HepG2 (cell line): ENCODE results near the gene PKNOX2. TPM values are rescaled to one million over a fixed set of nuclear protein-coding genes. Genes with fewer than 3 reads are reported as not detected.

ENCODE experiments used
- ATAC-seq: fragments of 200-7000 bp; cut with Tn5 transposase; 3 replicates; pipeline ENCODE4 v1.9.1; 2020; ENCODE audit warnings: mild to moderate bottlenecking, moderate library complexity
- BruUV-seq: library from RNA; stranded (reverse); fragments of 400-500 nt; replicated peaks from 2 replicates; lab custom pipeline; 2021; lab: Mats Ljungman, UMichigan
- CTCF ChIA-PET: fragments of 300-600 bp; formaldehyde crosslinking; extraction: SDS; loops from one replicate; lab custom pipeline; 2021; ENCODE audit warnings: low total read pairs, inconsistent platforms, low intra/inter-chr PET ratio; lab: Yijun Ruan, JAX
- POLR2A ChIA-PET: fragments of 350-600 bp; sonication (Branson Sonifier 250); formaldehyde crosslinking; loops from one replicate; lab custom pipeline; 2020; ENCODE audit warnings: antibody characterized with exemption, inconsistent platforms; lab: Yijun Ruan, JAX
- DNase-seq: peaks from one replicate; pipeline ENCODE4 v3.0.0-alpha.2; 2015; ENCODE audit warnings: low spot score
- FAIRE-seq: peaks from 3 replicates; lab custom pipeline; 2011; peaks lifted over from hg19 to GRCh38; lab: Jason Lieb, UNC
- H2AFZ ChIP-seq: one replicate; pipeline ENCODE4 v1.6.1; 2011; ENCODE audit warnings: low read length, inconsistent platforms
- H3K27ac ChIP-seq: fragments of 300-600 bp; 3 replicates; pipeline ENCODE4 v1.8.0; 2011; ENCODE audit warnings: mixed run types, mild to moderate bottlenecking, mixed read lengths, low read length, inconsistent platforms; ENCODE audit not compliant: insufficient read depth; ENCODE audit errors: extremely low read length
- H3K27me3 ChIP-seq, 2 experiments: fragments of 200-600 bp in 1 of 2; 2 replicates in 1 of 2; 3 replicates in 1 of 2; pipeline versions ENCODE4 v1.6.0 to v1.8.0; 2011; ENCODE audit warnings: low read length in 2 of 2, mild to moderate bottlenecking in 2 of 2, moderate library complexity in 2 of 2, inconsistent platforms in 1 of 2; ENCODE audit not compliant: insufficient read depth in 2 of 2, control insufficient read depth in 1 of 2
- H3K36me3 ChIP-seq, 2 experiments: fragments of 200-600 bp in 1 of 2; replicated peaks in 1 of 2; 2 replicates in 1 of 2; 3 replicates in 1 of 2; pipeline versions ENCODE4 v1.5.1 to v1.8.0; 2011; ENCODE audit warnings: low read length in 2 of 2, inconsistent platforms in 1 of 2; ENCODE audit not compliant: insufficient read depth in 2 of 2, control insufficient read depth in 1 of 2
- H3K4me1 ChIP-seq: 2 replicates; pipeline ENCODE4 v1.5.1; 2012; ENCODE audit warnings: low read length, inconsistent platforms; ENCODE audit not compliant: insufficient read depth
- H3K4me2 ChIP-seq: 2 replicates; pipeline ENCODE4 v1.6.0; 2011; ENCODE audit warnings: low read depth, low read length, inconsistent platforms
- H3K4me3 ChIP-seq, 3 experiments: fragments of 200-600 bp in 1 of 3; sonication (generic), shearing (Covaris generic) in 1 of 3; replicated peaks in 1 of 3; 2 replicates each; pipeline ENCODE4 v1.5.1; 2011 to 2016; ENCODE audit warnings: low read length in 3 of 3, inconsistent platforms in 2 of 3, low read depth in 2 of 3, mild to moderate bottlenecking in 2 of 3, control low read depth in 1 of 3, mixed read lengths in 1 of 3; ENCODE audit not compliant: insufficient read depth in 1 of 3
- H3K79me2 ChIP-seq: one replicate; pipeline ENCODE4 v1.6.1; 2011; ENCODE audit warnings: low read length, inconsistent platforms; ENCODE audit not compliant: insufficient read depth
- H3K9ac ChIP-seq: 2 replicates; pipeline ENCODE4 v1.6.0; 2011; ENCODE audit warnings: mild to moderate bottlenecking, low read depth, low read length, inconsistent platforms; ENCODE audit not compliant: insufficient read depth
- H3K9me3 ChIP-seq: 2 replicates; pipeline ENCODE4 v1.5.1; 2012; ENCODE audit warnings: mild to moderate bottlenecking, low read length
- H4K20me1 ChIP-seq: 2 replicates; pipeline ENCODE4 v1.6.0; 2011; ENCODE audit warnings: inconsistent platforms, mild to moderate bottlenecking, low read length, moderate library complexity; ENCODE audit not compliant: insufficient read depth
- ZNF142 ChIP-seq: sonication (generic); formaldehyde crosslinking; IDR thresholded peaks from 2 replicates; pipeline ENCODE4 v1.4.0; 2020; ENCODE audit warnings: missing genetic modification reagents
- ZNF318 ChIP-seq: sonication (generic); formaldehyde crosslinking; IDR thresholded peaks from 2 replicates; pipeline ENCODE4 v1.4.0; 2020; ENCODE audit warnings: mild to moderate bottlenecking, missing genetic modification reagents
- WGBS: methylation state at CpG from one replicate; pipeline ENCODE4 v1.1.6; 2017; ENCODE audit warnings: low lambda C conversion rate; 5-methylcytosine and 5-hydroxymethylcytosine counted together
- in situ Hi-C: cut with HindIII; loops from 2 replicates; pipeline ENCODE4 v1.10.0; 2017; ENCODE audit warnings: low pct_unique_long_range_greater_than_20kb; ENCODE audit not compliant: extremely low pct_ligation_motif_present
- intact Hi-C: fragments of 100-400 bp; cut with micrococcal nuclease; formaldehyde crosslinking; loops from one replicate; pipeline ENCODE4 v1.10.0; 2022; ENCODE audit not compliant: unreplicated experiment
- polyA plus RNA-seq, 8 experiments: library from polyadenylated mRNA; depleted of rRNA in 3 of 8; stranded (reverse) in 7 of 8; unstranded in 1 of 8; fragments of >200 nt; fragmentation: Illumina TruSeq in 4 of 8; extraction: Trizol in 4 of 8; gene quantifications; 2 replicates each; pipeline versions ENCODE4 v1.2.1 to v1.2.3, GENCODE V29; 2011 to 2016; ENCODE audit warnings: low read depth in 4 of 8, missing spikeins in 1 of 8, mixed read lengths in 1 of 8; ENCODE audit not compliant: insufficient read depth in 1 of 8
- total RNA-seq, 5 experiments: library from RNA; depleted of rRNA; stranded (reverse); fragments of >200 nt; fragmentation: Illumina TruSeq; extraction: Trizol; gene quantifications; 2 replicates each; pipeline ENCODE4 v1.2.3, GENCODE V29; 2016; ENCODE audit warnings: low read depth in 1 of 5

PKNOX2 gene
- total and polyA plus RNA-seq, 2 of the 13 experiments (the other 11 are each of a cell fraction or from before 2014, with no cell fraction given) = not detected

GRCh38 chr11:125402435-125402834 is 237.9 kb downstream of the PKNOX2 start (continued):
- no peak for TF ChIP-seq ZNF142 (CRISPR knock-in tag)

- Histone ChIP-seq H3K4me2 (no peak overlapping the region), H3K9me3 (no peaks in the 10 kb centered on the region), H2AFZ (no peak overlapping the region), H3K27ac (no peak overlapping the region), H3K36me3 (no peaks in the 10 kb centered on the region), H4K20me1 (0 out of 2 replicates have a peak, but pooled peaks cover 3% of the 10 kb centered on the region), H3K27me3 (peaks cover 13 to 96% of the 10 kb centered on the region in 2 experiments), H3K4me1 (no peaks in the 10 kb centered on the region), H3K4me3 (no peak overlapping the region), H3K9ac (no peak overlapping the region), H3K79me2 (no peaks in the 10 kb centered on the region)
- intact Hi-C loops = no loop called here
- ChIA-PET CTCF (interaction anchor here (1.2 kb wide), 1 partner anchor 442 kb away, joined by 3 read pairs; no protein-coding TSS in a partner anchor), POLR2A (no interaction called here)
- in situ Hi-C loops = no loop called here
- no peak for DNase-seq
- 0 out of 3 replicates have a peak, but pooled peaks have one; percentile 10 for ATAC-seq
- WGBS = 28% methylated on average over 8 of the region's 15 CpGs
- FAIRE-seq = no peak
- BruUV-seq = no TSS peak
- TF ChIP-seq ZNF318 = 0 out of 2 replicates have a peak, but pooled peaks have one; percentile 52
These were observed 239.7 kb downstream of the PKNOX2 start for GRCh38 chr11:125404157-125404810.
